GM12878 (cell line): Measurements from ENCODE around the gene KASH5. TPM values are rescaled to one million over a fixed set of nuclear protein-coding genes. Genes with fewer than 3 reads are reported as not detected.

Experiments
- ATAC-seq: fragments of 200-7000 bp; cut with Tn5 transposase; 3 replicates; pipeline ENCODE4 v1.9.1; 2020; ENCODE audit warnings: mild to moderate bottlenecking, moderate library complexity
- BruUV-seq: library from RNA; stranded (reverse); fragments of 400-500 nt; replicated peaks from 2 replicates; lab custom pipeline; 2021; lab: Mats Ljungman, UMichigan
- CTCF ChIA-PET: fragments of 300-600 bp; sonication (Branson Sonifier 250); formaldehyde crosslinking; extraction: SDS; loops from one replicate; lab custom pipeline; 2021; ENCODE audit warnings: inconsistent platforms; lab: Yijun Ruan, JAX
- POLR2A ChIA-PET: fragments of 350-600 bp; formaldehyde crosslinking; extraction: SDS; loops from one replicate; lab custom pipeline; 2021; ENCODE audit warnings: inconsistent platforms; lab: Charles Lee
- RAD21 ChIA-PET: fragments of 300-600 bp; sonication (Branson Sonifier 250); formaldehyde crosslinking; loops from one replicate; lab custom pipeline; 2023; ENCODE audit warnings: antibody characterized with exemption; ENCODE audit not compliant: unreplicated experiment; lab: Charles Lee
- SMC1A ChIA-PET: fragments of 300-600 bp; sonication (Branson Sonifier 250); formaldehyde crosslinking; loops from one replicate; lab custom pipeline; 2023; ENCODE audit not compliant: unreplicated experiment, uncharacterized antibody; lab: Charles Lee
- DNase-seq: peaks from one replicate; pipeline ENCODE4 v3.0.0-alpha.2; 2011; ENCODE audit warnings: low read depth, low spot score
- FAIRE-seq: peaks from 3 replicates; lab custom pipeline; 2011; peaks lifted over from hg19 to GRCh38; lab: Jason Lieb, UNC
- H2AFZ ChIP-seq: 2 replicates; pipeline ENCODE4 v1.6.0; 2011; ENCODE audit warnings: low read depth, low read length, control low read depth; ENCODE audit not compliant: control insufficient read depth
- H3K27ac ChIP-seq: 2 replicates; pipeline ENCODE4 v1.5.1; 2011; ENCODE audit warnings: control low read depth; ENCODE audit not compliant: control insufficient read depth, insufficient read depth
- H3K27me3 ChIP-seq, 2 experiments: replicated peaks in 1 of 2; 2 replicates each; pipeline versions ENCODE4 v1.6.0 to v1.6.1; 2011; ENCODE audit warnings: low read length in 1 of 2; ENCODE audit not compliant: control insufficient read depth in 2 of 2, insufficient read depth in 2 of 2
- H3K36me3 ChIP-seq, 2 experiments: 2 replicates each; pipeline ENCODE4 v1.5.1; 2011; ENCODE audit warnings: low read length in 1 of 2; ENCODE audit not compliant: control insufficient read depth in 2 of 2, insufficient read depth in 2 of 2
- H3K4me1 ChIP-seq: 2 replicates; pipeline ENCODE4 v1.6.1; 2011; ENCODE audit warnings: mild to moderate bottlenecking, low read length, moderate library complexity, mixed read lengths; ENCODE audit not compliant: control insufficient read depth, insufficient read depth
- H3K4me2 ChIP-seq: 2 replicates; pipeline ENCODE4 v1.6.0; 2011; ENCODE audit warnings: control low read depth; ENCODE audit not compliant: control insufficient read depth, insufficient read depth
- H3K4me3 ChIP-seq: fragments of 200-600 bp; sonication (generic); 2 replicates; pipeline ENCODE4 v1.5.1; 2016
- H3K79me2 ChIP-seq: 2 replicates; pipeline ENCODE4 v1.6.0; 2011; ENCODE audit warnings: low read length; ENCODE audit not compliant: control insufficient read depth, insufficient read depth
- H3K9ac ChIP-seq: 2 replicates; pipeline ENCODE4 v1.8.0; 2011; ENCODE audit warnings: low read length, control low read depth, mixed read lengths; ENCODE audit not compliant: control insufficient read depth, insufficient read depth
- H3K9me3 ChIP-seq: replicated peaks from 3 replicates; pipeline ENCODE4 v1.5.1; 2011; ENCODE audit warnings: mild to moderate bottlenecking, low read length; ENCODE audit not compliant: control insufficient read depth, insufficient read depth
- H4K20me1 ChIP-seq: 2 replicates; pipeline ENCODE4 v1.6.0; 2011; ENCODE audit not compliant: control insufficient read depth, insufficient read depth
- E2F8 ChIP-seq: fragments of 450-650 bp; IDR thresholded peaks from 2 replicates; pipeline ENCODE4 v1.6.1; 2018; ENCODE audit warnings: mild to moderate bottlenecking, low read depth, moderate library complexity; ENCODE audit not compliant: partially characterized antibody
- IKZF1 ChIP-seq: fragments of 450-650 bp; conservative IDR thresholded peaks from 2 replicates; pipeline ENCODE4 v1.6.1; 2017; ENCODE audit warnings: antibody characterized with exemption, mild to moderate bottlenecking
- LARP7 ChIP-seq: fragments of 450-650 bp; IDR thresholded peaks from 2 replicates; pipeline ENCODE4 v1.6.1; 2017; ENCODE audit warnings: mild to moderate bottlenecking
- NFIC ChIP-seq: IDR thresholded peaks from 2 replicates; pipeline ENCODE4 v1.6.1; 2012; ENCODE audit warnings: low read depth, mild to moderate bottlenecking, inconsistent platforms, low read length, moderate library complexity
- RAD51 ChIP-seq: fragments of 450-650 bp; IDR thresholded peaks from 2 replicates; pipeline ENCODE4 v1.6.1; 2016; ENCODE audit warnings: moderate library complexity, mild to moderate bottlenecking, inconsistent platforms
- WGBS: methylation state at CpG from one replicate; pipeline ENCODE4 v1.1.6; 2016; ENCODE audit warnings: low lambda C conversion rate; ENCODE audit not compliant: insufficient replicate concordance, insufficient coverage; ENCODE audit errors: missing lambda C conversion rate; 5-methylcytosine and 5-hydroxymethylcytosine counted together
- in situ Hi-C: fragments of 300-500 bp; cut with MboI; formaldehyde crosslinking; loops from 9 replicates; pipeline ENCODE4 v1.14.3; 2018; ENCODE audit warnings: mixed read lengths
- intact Hi-C: fragments of 100-400 bp; cut with micrococcal nuclease; formaldehyde crosslinking; loops from one replicate; pipeline ENCODE4 v1.14.2; 2022; ENCODE audit not compliant: unreplicated experiment
- polyA plus RNA-seq, 11 experiments: library from polyadenylated mRNA; depleted of rRNA in 4 of 11; unstranded in 6 of 11; stranded (reverse) in 5 of 11; fragments of >200 nt; fragmentation: Nextera tagmentation in 4 of 11; fragmentation: Illumina TruSeq in 1 of 11; extraction: Ambion mirVana in 4 of 11; extraction: Trizol in 1 of 11; gene quantifications; 1 replicate in 1 of 11; 2 replicates in 10 of 11; pipeline versions ENCODE4 v1.2.1 to v1.2.3, GENCODE V29; 2011 to 2016; ENCODE audit warnings: inconsistent platforms in 2 of 11, missing spikeins in 2 of 11, low read depth in 1 of 11
- total RNA-seq, 4 experiments: library from RNA; depleted of rRNA in 3 of 4; stranded (reverse); fragments of >200 nt in 3 of 4; fragmentation: Illumina TruSeq in 1 of 4; extraction: Trizol in 1 of 4; gene quantifications; 2 replicates each; pipeline versions ENCODE4 v1.2.1 to v1.2.3, GENCODE V29; 2013 to 2021

The KASH5 gene
- total and polyA plus RNA-seq, 10 of the 15 experiments (the other 5 are each of a cell fraction or from before 2014, with no cell fraction given): 0.03 to 0.06 (median 0.05) TPM; not detected in 7

- ATAC-seq: no peak
- Histone ChIP-seq H3K79me2 (no peaks in the 10 kb centered on the region), H3K27me3 (peaks cover 12 to 31% of the 10 kb centered on the region in 2 experiments), H3K4me1 (no peaks in the 10 kb centered on the region), H4K20me1 (no peaks in the 10 kb centered on the region), H3K36me3 (no peaks in the 10 kb centered on the region), H3K4me2 (no peak overlapping the region), H3K4me3 (no peak overlapping the region), H2AFZ (no peak overlapping the region), H3K9ac (no peak overlapping the region), H3K27ac (no peak overlapping the region), H3K9me3 (no peaks in the 10 kb centered on the region)
- CTCF ChIA-PET: interaction anchor here (1.0 to 1.3 kb wide), 3 partner anchors 11 to 49 kb away, joined by 4 to 5 read pairs (median 4); partner anchors contain the start of gene PIH1D1
- POLR2A ChIA-PET: no interaction called here
- TF ChIP-seq IKZF1 (no peak), E2F8 (no peak), RAD51 (no peak), LARP7 (no peak), NFIC (no peak)
- no peak for DNase-seq
- RAD21 ChIA-PET: no interaction called here
- intact Hi-C loops: no loop called here
- BruUV-seq: no TSS peak
- 29% methylated on average over 19 of the region's 19 CpGs for WGBS
- no peak for FAIRE-seq
- SMC1A ChIA-PET: interaction anchor here (1.3 to 1.6 kb wide), 3 partner anchors 21 to 49 kb away, joined by 3 to 5 read pairs (median 3); no protein-coding TSS in a partner anchor
- in situ Hi-C loops: no loop called here
Observed at GRCh38 chr19:49440439-49441209, 52.6 kb downstream of the KASH5 start.
